ENCODE results near the gene CDK6. TPM values are rescaled to one million over a fixed set of nuclear protein-coding genes. Genes with fewer than 3 reads are reported as not detected.
"Not testable (repeated sequence)": the region's sequence is repeated elsewhere in the genome, so short reads cannot be mapped to it uniquely, and the experiment has no call there.

Gene CDK6
- total RNA-seq, 4 donors from 2014 or later = 58.1 to 79.1 (median 68.3) TPM

DNA sequence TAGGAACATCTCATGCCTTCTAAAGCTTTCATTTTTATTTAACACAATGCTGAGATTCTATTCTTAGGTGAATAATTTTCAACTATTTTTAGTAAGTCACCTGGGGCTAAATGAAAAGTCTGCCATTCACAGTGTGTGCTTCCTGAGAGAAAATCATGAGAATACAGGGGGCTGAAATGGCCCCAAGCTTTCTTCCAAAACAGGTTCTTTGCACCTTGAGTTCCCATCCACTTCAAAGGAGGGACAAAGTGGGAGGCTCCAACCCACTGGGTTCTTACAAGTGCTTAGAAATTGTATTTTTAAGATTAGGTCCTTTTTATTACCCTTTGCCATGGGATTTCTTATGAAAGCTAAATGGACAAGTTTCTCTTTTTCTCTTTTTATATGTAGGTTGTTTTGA lies 224.6 kb downstream of the CDK6 start:
- DNase-seq (ENCODE audit: low spot score in 2 of 2) = no peak
- TF ChIP-seq EP300 (IDR thresholded peaks at IDR 0.05) (no peak), POLR2AphosphoS5 (IDR thresholded peaks at IDR 0.05) (no peak)
- Histone ChIP-seq H3K4me1 (peaks cover 4% of the 10 kb centered on the region), H3K4me3 (no peak overlapping the region), H3K27me3 (no peaks in the 10 kb centered on the region), H3K36me3 (peaks cover 26% of the 10 kb centered on the region), H3K9me3 (no peaks in the 10 kb centered on the region), H3K27ac (no peak overlapping the region)

DNA sequence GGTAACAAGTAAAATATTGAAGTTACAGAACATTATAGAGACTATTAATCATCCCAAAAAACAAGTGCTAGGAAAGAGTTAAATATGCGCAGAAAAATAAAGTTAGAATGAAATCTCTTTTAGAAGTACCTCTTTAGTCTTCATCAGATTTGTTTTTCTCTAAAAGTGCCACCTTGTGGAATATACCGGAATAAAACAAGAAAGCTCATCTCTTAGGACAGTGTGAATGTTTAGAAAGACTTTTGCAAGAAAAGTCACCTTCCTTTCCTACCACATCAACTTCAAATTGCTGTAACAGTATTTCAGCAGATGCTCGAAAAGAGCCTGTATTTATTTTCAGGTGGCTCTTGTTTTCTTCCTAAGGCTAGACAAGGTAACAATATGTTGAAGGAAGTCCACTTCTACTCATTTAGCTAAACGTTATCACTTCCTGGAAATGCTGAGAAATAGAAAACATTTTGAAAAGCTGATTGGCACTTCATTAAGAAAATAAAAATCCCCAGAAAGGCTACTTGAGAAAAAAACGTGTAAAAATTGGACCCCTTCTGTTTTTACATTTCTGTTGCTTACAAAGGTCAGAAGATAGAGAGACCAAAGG lies 226.4 kb downstream of the CDK6 start:
- Histone ChIP-seq H3K36me3 (peaks cover 9% of the 10 kb centered on the region), H3K4me1 (peaks cover 4% of the 10 kb centered on the region), H3K27ac (no peak overlapping the region), H3K4me3 (no peak overlapping the region), H3K27me3 (no peaks in the 10 kb centered on the region), H3K9me3 (no peaks in the 10 kb centered on the region)
- no peak for DNase-seq (ENCODE audit: low spot score in 2 of 2)
- 37% methylated on average over 5 of the region's 5 CpGs for WGBS
- TF ChIP-seq POLR2AphosphoS5 (IDR thresholded peaks at IDR 0.05) = no peak
- TF ChIP-seq EP300 (IDR thresholded peaks at IDR 0.05) = no peak
- TF ChIP-seq, protein P1, sequence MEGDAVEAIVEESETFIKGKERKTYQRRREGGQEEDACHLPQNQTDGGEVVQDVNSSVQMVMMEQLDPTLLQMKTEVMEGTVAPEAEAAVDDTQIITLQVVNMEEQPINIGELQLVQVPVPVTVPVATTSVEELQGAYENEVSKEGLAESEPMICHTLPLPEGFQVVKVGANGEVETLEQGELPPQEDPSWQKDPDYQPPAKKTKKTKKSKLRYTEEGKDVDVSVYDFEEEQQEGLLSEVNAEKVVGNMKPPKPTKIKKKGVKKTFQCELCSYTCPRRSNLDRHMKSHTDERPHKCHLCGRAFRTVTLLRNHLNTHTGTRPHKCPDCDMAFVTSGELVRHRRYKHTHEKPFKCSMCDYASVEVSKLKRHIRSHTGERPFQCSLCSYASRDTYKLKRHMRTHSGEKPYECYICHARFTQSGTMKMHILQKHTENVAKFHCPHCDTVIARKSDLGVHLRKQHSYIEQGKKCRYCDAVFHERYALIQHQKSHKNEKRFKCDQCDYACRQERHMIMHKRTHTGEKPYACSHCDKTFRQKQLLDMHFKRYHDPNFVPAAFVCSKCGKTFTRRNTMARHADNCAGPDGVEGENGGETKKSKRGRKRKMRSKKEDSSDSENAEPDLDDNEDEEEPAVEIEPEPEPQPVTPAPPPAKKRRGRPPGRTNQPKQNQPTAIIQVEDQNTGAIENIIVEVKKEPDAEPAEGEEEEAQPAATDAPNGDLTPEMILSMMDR (IDR thresholded peaks at IDR 0.05) = no peak
- no peak for TF ChIP-seq POLR2A (IDR thresholded peaks at IDR 0.05)

DNA sequence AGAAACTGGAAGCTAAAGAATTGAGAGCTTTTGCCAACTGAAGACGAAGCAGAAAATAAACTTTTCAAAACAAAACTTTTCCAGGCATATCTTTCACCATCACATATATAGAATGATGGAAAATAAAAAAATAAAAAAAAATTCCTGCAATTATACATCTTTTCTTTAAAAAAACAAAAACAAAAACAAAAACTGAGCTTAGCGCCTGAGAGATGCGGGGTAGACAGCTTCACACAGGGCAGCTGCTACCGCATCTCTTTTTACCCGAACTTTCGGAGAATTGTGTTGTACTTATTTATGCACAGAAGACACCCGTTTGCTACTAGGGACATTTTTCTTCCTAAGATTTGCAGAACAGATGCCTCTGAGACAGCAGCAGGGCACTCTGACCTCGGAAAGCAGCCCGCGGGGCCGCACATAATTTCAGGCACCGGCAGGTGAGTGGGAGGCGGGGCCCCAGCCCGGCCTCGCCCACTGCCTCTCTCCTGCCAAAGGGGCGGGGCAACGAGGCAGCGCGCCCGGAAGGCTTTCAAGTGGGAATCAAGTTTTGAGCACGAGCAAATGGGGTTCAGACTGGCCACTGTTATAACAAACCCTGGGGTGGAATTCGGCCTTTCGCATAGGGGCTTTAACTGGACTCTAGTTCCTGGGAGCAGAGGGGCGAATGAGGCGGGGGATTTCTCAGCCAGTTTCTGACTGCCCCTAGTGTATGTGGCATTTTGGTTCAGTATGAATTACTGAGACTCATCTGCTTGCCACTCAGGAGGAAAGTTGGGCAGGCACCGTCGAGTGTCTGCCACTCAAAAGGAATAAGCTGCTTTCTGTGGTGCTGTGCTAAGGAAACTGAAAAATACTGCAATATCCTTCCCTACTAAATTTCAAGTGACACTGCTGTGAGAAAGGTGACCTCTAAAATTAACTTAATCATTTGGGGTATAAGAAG lies 227.7 kb downstream of the CDK6 start:
- no peak for TF ChIP-seq EP300 (IDR thresholded peaks at IDR 0.05)
- no peak for TF ChIP-seq POLR2A (IDR thresholded peaks at IDR 0.05)
- TF ChIP-seq, protein P1 (IDR thresholded peaks at IDR 0.05) = no peak
- TF ChIP-seq POLR2AphosphoS5 (IDR thresholded peaks at IDR 0.05) = no peak
- H3K4me1 ChIP-seq = peaks cover 4% of the 10 kb centered on the region
- no peak for DNase-seq (ENCODE audit: low spot score in 2 of 2)
- no peaks in the 10 kb centered on the region for H3K36me3 ChIP-seq
- H3K4me3 ChIP-seq = peak overlapping the region; percentile 13
- no peak overlapping the region for H3K27ac ChIP-seq
- 44% methylated on average over 27 of the region's 27 CpGs for WGBS
- no peaks in the 10 kb centered on the region for H3K27me3 ChIP-seq
- H3K9me3 ChIP-seq = no peaks in the 10 kb centered on the region

DNA sequence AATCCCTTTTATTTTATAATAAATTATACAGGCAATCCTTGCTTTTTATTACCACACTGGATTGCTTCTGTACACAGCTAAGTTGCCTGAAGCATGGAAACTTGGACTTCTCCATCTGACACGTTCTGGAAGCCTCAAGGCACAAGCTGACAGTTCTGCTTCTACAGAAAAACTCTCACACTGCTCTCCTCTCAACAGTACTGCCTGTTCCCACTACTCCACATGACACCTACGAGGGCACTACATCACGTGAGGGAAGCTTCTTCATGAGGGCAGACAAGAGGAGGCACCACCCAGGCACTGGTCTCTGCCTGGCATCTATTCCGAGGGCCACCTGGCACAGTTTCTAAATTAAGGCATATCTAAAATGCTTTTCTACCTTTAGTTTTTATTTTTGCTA lies 229.4 kb downstream of the CDK6 start:
- H3K27me3 ChIP-seq = no peaks in the 10 kb centered on the region
- DNase-seq (ENCODE audit: low spot score in 2 of 2) = no peak

DNA sequence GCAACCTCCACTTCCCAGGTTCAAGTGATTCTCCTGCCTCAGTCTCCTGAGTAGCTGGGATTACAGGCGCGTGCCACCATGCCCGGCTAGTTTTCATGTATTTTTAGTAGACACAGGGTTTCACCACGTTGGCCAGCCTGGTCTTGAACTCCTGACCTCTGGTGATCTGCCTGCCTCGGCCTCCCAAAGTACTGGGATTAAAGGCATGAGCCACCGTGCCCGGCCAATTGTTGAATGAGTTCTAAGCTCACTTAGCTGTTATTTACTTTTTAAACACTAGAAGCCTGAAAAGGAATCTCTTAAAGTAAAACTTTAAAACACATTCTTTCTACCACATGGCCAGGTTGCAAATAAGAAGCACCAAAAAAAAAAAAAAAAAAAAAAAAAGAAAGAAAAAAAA lies 231.9 kb downstream of the CDK6 start:
- not testable (repeated sequence) for H3K4me1 ChIP-seq; H3K36me3 ChIP-seq; H3K27ac ChIP-seq; H3K4me3 ChIP-seq; H3K9me3 ChIP-seq; DNase-seq (ENCODE audit: low spot score in 2 of 2); H3K27me3 ChIP-seq
- WGBS = 81% methylated on average over 7 of the region's 7 CpGs

More for the DNA sequence above, 229.4 kb downstream of the CDK6 start:
- H3K36me3 ChIP-seq = no peaks in the 10 kb centered on the region
- no peak overlapping the region for H3K27ac ChIP-seq
- no peaks in the 10 kb centered on the region for H3K9me3 ChIP-seq
- WGBS = 77% methylated on average over 4 of the region's 4 CpGs
- H3K4me3 ChIP-seq = no peak overlapping the region
- peaks cover 4% of the 10 kb centered on the region for H3K4me1 ChIP-seq
- TF ChIP-seq POLR2A (IDR thresholded peaks at IDR 0.05) = no peak
- no peak for TF ChIP-seq EP300 (IDR thresholded peaks at IDR 0.05)
- TF ChIP-seq, protein P1 (IDR thresholded peaks at IDR 0.05) = no peak
- TF ChIP-seq POLR2AphosphoS5 (IDR thresholded peaks at IDR 0.05) = no peak

DNA sequence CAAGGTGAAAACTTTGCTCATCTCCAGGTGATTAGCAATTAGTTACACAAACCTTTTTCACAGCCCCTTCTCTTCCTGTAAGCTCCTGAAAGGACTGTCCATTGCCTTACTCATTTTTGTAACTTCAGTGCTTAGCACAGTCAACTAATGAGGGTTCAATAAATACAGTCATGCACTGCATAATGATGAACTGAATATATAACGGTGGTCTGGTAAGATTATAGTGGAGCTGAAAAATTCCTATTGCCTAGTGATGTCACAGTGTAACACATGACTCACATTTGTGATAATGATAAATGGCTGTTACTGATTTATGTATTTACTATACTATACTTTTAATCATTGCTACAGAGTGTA lies 233.3 kb downstream of the CDK6 start:
- Histone ChIP-seq H3K27me3 (no peaks in the 10 kb centered on the region), H3K27ac (no peak overlapping the region), H3K9me3 (no peaks in the 10 kb centered on the region), H3K4me1 (no peaks in the 10 kb centered on the region), H3K4me3 (no peak overlapping the region), H3K36me3 (no peaks in the 10 kb centered on the region)
- TF ChIP-seq POLR2AphosphoS5 (IDR thresholded peaks at IDR 0.05) = no peak
- TF ChIP-seq, protein P1 (IDR thresholded peaks at IDR 0.05) = no peak
- no peak for TF ChIP-seq POLR2A (IDR thresholded peaks at IDR 0.05)
- no peak for TF ChIP-seq EP300 (IDR thresholded peaks at IDR 0.05)
- DNase-seq (ENCODE audit: low spot score in 2 of 2) = no peak
- WGBS = 61% methylated on average over 1 of the region's 1 CpG
